Measurements from ENCODE around the gene TRPM4. TPM values are rescaled to one million over a fixed set of nuclear protein-coding genes. Genes with fewer than 3 reads are reported as not detected.

The TRPM4 gene
- total and polyA plus RNA-seq, 2 donors (not counting 3 experiments of a cell fraction or from before 2014, with no cell fraction given): 17.6 to 38.9 TPM

DNA sequence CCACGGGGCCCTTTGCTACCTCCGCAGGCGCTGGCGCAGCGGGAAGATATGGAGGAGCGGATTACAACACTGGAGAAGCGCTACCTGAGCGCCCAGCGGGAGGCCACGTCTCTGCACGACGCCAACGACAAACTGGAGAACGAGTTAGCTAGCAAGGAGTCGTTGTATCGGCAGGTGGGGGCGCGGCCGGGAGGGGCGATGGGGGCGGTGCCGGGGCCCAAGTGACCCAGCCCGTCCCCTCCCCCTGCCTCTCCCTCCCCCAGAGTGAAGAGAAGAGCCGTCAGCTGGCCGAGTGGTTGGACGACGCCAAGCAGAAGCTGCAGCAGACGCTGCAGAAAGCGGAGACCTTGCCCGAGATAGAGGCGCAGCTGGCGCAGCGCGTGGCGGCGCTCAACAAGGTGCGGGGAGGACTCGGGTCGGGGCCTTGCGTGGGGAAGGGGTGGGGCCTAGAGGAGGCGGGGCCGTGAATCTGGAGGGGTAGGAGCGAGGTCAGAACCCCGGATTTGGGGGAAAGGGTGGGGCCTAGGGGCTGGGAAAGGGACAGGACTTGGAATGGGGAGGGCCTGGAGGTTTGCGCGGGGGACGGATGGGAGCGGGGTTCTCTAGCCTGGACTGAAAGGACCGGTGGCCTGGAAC is 24.5 kb upstream of the TRPM4 start:
- H4K20me1 ChIP-seq (replicated peaks; ENCODE audit: control insufficient read depth, extremely low read depth, insufficient read depth, low read length): no peaks in the 10 kb centered on the region
- H3K27ac ChIP-seq (ENCODE audit: insufficient read depth, low read depth, low read length): no peak overlapping the region
- H3K27me3 ChIP-seq (ENCODE audit: control insufficient read depth in 2 of 2, insufficient read depth in 2 of 2, low read length in 2 of 2): peaks cover 0 to 7% of the 10 kb centered on the region in 2 experiments
- H3K9ac ChIP-seq (replicated peaks; ENCODE audit: extremely low read depth, insufficient read depth, low read length): no peak overlapping the region
- H3K4me3 ChIP-seq (replicated peaks in 1 of 3; ENCODE audit: insufficient read depth in 1 of 3, low read depth in 1 of 3, low read length in 3 of 3): no peak overlapping the region
- intact Hi-C loops (cut with micrococcal nuclease): no loop called here
- no peak overlapping the region for H3K4me2 ChIP-seq (ENCODE audit: insufficient read depth, low read length)
- POLR2A ChIA-PET: interaction anchor here (0.6 to 1.2 kb wide), 2 partner anchors 9 to 66 kb away, joined by 3 to 5 read pairs; no protein-coding TSS in a partner anchor
- dilution Hi-C loops (cut with MboI; ENCODE audit: extremely low pct_ligation_motif_present, low sequenced_read_pairs): no loop called here
- no peak for DNase-seq (ENCODE audit: low read depth, low spot score)
- TF ChIP-seq FOS (IDR thresholded peaks at IDR 0.05; ENCODE audit: borderline replicate concordance, insufficient read depth, low read length) (no peak), GATA2 (IDR thresholded peaks at IDR 0.05; ENCODE audit: insufficient read depth, insufficient read length, low read depth, low read length) (no peak), JUN (IDR thresholded peaks at IDR 0.05; ENCODE audit: borderline replicate concordance, insufficient read depth, insufficient read length, low read depth) (no peak), MYC (IDR thresholded peaks at IDR 0.05; ENCODE audit: low read depth, low read length) (no peak), POLR2A (IDR thresholded peaks at IDR 0.05; ENCODE audit: low read depth, low read length) (no peak), POLR2AphosphoS5 (IDR thresholded peaks at IDR 0.05; ENCODE audit: insufficient read depth, low read depth, low read length) (no peak), EZH2 (IDR thresholded peaks at IDR 0.05; ENCODE audit: borderline replicate concordance, low read depth, low read length, severe bottlenecking) (no peak)
- TF ChIP-seq, protein P1, sequence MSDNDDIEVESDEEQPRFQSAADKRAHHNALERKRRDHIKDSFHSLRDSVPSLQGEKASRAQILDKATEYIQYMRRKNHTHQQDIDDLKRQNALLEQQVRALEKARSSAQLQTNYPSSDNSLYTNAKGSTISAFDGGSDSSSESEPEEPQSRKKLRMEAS (IDR thresholded peaks at IDR 0.05; ENCODE audit: insufficient read depth, insufficient read length): no peak
- TF ChIP-seq, protein P2, sequence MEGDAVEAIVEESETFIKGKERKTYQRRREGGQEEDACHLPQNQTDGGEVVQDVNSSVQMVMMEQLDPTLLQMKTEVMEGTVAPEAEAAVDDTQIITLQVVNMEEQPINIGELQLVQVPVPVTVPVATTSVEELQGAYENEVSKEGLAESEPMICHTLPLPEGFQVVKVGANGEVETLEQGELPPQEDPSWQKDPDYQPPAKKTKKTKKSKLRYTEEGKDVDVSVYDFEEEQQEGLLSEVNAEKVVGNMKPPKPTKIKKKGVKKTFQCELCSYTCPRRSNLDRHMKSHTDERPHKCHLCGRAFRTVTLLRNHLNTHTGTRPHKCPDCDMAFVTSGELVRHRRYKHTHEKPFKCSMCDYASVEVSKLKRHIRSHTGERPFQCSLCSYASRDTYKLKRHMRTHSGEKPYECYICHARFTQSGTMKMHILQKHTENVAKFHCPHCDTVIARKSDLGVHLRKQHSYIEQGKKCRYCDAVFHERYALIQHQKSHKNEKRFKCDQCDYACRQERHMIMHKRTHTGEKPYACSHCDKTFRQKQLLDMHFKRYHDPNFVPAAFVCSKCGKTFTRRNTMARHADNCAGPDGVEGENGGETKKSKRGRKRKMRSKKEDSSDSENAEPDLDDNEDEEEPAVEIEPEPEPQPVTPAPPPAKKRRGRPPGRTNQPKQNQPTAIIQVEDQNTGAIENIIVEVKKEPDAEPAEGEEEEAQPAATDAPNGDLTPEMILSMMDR (IDR thresholded peaks at IDR 0.05; ENCODE audit: extremely low read depth in 1 of 2, insufficient read depth in 1 of 2, low read depth in 1 of 2, low read length in 2 of 2): no peak
- BruUV-seq (replicated peaks): no TSS peak
- CTCF ChIA-PET: interaction anchor here (0.6 to 5.2 kb wide), 12 partner anchors 8 to 140 kb away, joined by 3 to 35 read pairs (median 7); partner anchors contain the start of genes GYS1, LIN7B, PPFIA3 and RUVBL2
- H3K4me1 ChIP-seq (ENCODE audit: control insufficient read depth, extremely low read depth, insufficient read depth, low read length): no peaks in the 10 kb centered on the region
- H3K9me3 ChIP-seq (replicated peaks; ENCODE audit: control insufficient read depth, insufficient read depth, low read length): no peaks in the 10 kb centered on the region
- no peaks in the 10 kb centered on the region for H3K9me1 ChIP-seq (replicated peaks; ENCODE audit: control insufficient read depth, extremely low read depth, insufficient read depth, low read length)
- no peaks in the 10 kb centered on the region for H3K79me2 ChIP-seq (ENCODE audit: control insufficient read depth, insufficient read depth, low read length)
- no peak overlapping the region for H2AFZ ChIP-seq (ENCODE audit: low read depth, low read length)
- no peaks in the 10 kb centered on the region for H3K36me3 ChIP-seq (ENCODE audit: control insufficient read depth in 2 of 2, extremely low read depth in 1 of 2, insufficient read depth in 2 of 2, low read length in 2 of 2)
- no peak for FAIRE-seq

Measured in endothelial cell of umbilical vein (primary cell).